SHP77 (cell line): Measurements from ENCODE around the gene SNX13.
"Not testable (repeated sequence)": the region's sequence is repeated elsewhere in the genome, so short reads cannot be mapped to it uniquely, and the experiment has no call there.

Experiments used
- DNase-seq, 2 experiments: peaks; one replicate each; lab custom pipeline; 2025; lab: John Stamatoyannopoulos, UW

Gene SNX13

DNA sequence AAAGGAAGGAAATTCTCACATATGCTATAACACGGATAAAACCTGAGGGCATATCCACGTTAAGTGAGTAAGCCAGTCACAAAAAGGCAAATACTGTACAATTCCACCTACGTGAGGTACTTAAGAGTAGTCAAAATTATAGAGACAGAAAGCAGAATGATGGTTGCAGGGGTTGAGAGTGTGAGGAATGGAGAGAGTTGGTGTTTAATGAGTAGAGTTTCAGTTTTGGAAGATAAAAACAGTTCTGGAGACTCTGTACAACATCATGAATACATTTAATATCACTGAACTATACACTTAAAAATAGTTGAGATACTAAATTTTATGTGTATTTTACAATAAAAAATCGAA is 95.1 kb downstream of the SNX13 start:
- DNase-seq = no peak

DNA sequence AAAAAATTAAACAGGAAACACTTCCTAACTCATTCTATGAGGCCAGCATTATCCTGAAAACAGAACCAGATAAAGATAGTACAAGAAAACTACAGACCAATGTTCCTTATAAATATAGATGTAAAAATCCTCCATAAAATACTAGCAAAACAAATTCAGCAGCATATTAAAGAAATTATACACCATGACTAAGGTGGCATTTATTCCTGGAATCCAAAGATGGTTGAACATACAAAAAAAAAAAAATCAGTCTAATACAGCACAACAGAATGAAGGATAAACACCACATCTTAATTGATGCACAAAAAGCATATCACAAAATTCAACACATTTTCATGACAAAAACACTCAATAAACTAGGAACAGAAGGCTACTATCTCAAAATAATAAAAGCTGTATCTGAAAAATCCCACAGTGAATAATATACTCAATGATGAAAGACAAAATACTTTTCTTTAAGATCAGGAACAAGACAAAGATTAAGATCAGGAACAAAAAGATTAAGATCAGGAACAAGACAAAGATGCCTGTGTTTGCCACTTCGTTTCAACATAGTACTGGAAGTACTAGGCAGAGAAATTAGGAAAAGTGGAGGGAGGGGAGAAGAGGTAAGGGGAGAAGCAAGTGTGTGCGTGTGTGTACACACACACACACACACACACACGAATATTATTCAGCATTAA is 95.6 kb downstream of the SNX13 start:
- DNase-seq = no peak

DNA sequence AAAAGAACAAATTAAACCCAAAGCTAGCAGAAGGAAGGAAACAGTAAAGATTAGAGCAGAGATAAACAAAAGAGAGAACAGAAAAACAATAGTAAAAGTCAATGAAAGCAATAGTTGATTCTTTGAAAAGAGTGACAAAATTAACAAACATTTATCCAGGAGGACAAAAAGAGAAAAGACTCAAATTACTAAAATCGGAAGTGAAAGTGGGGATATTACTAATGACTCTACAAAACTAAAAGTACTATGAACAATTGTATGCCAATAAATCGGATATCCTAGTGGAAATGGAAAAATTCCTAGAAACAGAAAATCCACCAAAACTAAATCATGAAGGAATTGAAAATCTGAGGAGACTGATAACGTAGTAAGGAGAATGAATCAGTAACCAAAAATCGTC is 96.3 kb downstream of the SNX13 start:
- no peak for DNase-seq

DNA sequence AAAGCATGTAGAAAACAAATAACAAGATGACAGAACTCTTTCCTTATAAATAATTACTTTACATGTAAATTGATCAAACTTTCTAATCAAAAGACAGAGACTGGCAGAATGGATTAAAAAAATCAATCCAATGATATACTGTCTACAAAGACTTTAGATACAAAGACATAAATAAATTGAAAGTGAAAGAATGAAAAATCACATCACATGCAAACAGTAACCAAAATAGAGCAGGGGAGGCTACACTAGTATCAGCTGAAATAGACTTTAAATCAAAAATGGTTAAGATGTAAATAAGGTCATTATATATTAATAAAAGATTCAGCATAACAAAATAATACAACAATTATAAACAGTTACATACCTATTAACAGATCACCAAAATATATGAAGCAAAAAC is 97.3 kb downstream of the SNX13 start:
- no peak for DNase-seq

DNA sequence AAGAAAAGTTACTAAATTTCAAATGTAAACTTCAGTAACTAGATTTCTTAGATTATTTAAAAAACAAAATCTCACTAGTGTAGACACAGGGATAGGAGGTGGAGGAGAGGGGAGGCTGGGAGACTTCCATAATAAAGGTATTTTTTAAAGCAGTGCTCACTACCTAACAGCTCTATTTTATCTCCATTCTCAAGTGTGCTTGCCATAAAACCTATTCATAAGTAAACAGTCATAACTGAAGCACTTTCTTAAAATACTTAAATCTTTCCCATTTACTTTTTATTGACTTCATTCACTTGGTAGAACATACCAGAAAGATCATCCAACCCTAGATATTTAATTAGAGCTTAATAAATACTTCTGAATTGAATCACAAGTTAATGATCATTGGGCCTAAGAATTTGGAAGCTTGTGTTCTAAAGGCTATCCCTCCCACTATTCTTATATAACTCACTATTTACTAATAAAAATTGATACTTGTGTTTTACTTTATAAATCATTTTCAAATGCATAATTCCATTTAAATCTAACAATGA is 107.4 kb downstream of the SNX13 start:
- no peak for DNase-seq

DNA sequence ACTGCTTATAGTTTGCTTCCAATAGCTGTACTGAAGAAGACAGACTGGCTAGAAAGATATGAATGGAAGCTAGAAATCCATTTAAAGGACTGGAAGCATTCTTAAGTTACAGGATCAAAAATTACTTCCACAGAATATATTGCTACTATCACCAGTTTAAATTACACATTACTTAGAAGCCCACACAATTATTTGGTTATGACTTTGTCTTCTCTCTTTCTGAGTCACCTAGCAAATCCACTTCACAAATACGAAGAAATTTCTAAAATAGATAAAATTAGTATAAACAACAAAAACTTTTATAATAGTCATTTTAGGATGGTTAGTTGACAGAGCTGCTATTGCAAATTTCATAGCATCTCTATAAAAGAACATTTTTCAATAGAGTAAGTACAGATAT is 108.1 kb downstream of the SNX13 start:
- no peak for DNase-seq

DNA sequence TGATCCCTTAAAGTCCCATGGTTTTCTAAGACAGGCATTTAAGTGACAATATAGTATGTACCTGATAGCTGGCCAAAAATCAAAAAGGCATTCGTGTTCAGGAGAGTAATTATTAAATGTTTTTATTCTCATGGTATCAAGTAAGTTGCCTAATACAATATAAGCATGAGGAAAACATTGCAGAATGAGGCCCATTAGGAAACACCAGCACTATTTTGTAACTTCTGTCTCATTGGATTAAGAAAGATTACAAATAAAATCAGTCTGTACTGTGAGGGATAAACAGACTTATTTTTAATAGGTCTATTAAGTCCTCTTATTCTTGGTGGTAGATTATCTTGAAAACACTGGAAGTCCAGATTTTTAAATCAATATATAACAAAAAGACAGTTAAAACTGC is 110.1 kb downstream of the SNX13 start:
- DNase-seq = no peak

DNA sequence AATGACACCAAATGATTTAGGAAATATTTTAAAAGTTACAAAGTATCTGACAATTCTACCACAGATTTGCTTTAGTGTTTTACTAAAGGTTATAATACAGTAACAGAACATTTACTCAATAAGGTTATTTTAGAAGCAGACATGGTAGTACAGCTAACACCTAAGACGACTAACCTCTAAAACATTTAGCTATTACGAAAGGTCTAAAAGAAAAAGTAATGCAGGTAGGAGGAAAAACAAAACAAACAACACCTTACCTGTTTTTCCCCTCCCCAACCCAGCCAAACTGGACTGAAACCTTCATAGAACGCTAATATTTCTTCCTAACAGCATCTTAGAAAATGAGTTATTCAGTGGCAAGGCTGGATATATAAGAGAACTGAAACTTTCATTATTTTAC is 111.3 kb downstream of the SNX13 start:
- DNase-seq = no peak

DNA sequence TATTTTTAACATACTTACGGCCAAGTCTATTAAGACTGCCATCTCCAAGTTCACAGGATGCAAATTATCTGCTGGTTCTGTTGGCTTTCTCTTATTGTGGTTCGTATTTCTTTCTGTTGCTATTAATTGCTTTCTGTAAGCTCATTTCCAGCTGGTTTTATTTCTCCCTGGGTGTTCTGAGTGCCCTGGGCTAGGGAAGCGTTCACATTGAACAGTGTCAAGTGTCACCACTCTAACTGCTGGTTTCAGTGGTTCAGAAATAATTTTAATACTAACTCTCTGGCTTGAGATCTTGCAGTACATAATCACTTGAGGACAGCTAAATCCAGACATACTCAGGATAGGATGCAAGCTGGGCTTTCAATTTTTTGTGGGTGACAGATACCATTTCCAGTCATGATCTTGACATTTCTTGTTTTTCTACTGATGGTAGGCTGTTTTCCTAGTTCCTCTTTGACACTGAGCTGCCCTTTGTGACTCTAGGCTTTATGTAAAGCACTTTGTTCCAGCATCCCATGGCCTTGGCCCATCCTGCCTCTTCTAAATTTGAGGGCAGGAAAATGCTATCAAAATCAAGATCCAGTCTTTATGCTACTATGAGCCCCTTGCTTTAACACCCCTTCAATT is 117.6 kb downstream of the SNX13 start:
- DNase-seq = no peak

DNA sequence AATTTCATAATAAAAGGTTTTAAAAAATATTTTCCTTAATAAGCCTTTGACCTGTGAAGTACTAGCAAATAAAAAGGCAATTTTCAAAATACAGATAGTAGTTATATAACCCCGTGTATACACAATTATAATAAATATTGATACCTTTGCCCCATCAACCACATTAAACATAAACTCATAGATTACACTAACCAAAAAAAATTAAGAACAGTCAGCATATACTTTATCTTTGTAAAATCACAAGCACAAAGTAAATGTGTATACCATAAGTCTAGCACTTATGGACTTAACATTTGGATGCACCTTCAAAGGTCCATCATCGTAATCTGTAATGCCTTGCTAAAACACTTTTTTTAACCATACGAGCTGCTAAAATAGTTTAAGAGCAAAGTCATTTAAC is 123.4 kb downstream of the SNX13 start:
- no peak for DNase-seq

DNA sequence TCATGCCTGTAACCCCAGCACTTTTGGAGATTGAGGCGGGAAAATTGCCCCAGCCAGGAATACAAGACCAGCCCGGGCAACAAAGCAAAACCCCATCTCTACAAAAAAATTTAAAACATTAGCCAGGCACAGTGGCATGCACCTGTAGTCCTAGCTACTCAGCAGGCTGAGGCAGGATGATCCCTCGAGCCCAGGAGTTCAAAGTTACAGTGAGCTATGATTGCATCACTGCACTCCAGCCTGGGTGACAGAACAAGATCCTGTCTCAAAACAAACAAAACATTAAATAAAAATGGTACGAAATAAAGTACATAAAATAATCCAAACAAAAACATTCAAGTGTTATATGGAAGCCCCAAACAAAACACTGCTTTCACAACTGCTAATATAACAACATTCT is 125.0 kb downstream of the SNX13 start:
- DNase-seq = no peak

DNA sequence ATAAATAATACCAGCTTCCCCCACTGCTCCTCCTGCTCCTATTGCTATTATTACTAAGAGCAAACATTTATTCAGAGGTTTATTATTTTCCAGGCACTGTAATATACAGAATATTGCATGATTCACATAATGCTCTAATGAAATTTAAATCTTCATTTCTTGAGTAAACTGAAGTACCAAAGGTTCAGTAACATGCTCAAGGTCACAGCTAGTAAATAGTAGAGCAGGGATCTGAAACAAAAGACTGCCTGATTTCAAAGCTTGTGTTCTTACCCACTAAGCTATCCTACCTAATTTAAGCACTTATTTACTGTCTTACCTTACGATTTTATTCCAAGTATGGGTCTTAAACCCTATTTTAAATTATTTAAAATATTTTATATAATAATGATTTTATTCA is 126.2 kb downstream of the SNX13 start:
- no peak for DNase-seq

DNA sequence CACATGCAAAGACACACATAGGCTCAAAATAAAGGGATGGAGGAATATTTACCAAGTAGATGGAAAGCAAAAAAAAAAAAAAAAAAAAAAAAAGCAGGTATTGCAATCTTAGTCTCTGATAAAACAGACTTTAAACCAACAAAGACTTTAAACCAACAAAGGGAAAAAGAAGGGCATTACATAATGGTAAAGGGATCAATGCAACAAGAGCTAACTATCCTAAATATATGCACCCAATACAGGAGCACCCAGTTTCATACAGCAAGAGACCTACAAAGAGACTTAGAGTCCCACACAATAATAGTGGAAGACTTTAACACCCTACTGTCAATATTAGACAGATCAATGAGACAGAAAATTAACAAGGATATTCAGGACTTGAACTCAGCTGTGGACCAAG is 131.1 kb downstream of the SNX13 start:
- DNase-seq = not testable (repeated sequence)

DNA sequence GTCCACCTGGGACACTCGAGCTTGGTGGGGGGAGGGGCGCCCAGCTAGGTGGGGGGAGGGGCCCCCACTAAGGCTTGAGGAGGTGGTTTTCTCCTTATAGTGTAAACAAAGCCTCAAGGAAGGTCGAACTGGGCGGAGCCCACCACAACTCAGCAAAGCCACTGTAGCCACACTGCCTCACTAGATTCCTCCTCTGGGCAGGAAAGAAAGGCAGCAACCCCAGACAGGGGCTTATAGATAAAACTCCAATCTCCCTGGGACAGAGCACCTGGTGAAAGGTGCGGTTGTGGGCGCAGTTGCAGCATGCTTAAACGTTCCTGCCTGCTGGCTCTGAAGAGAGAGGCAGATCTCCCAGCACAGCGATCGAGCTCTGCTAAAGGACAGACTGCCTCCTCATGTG is 133.1 kb downstream of the SNX13 start:
- no peak for DNase-seq

DNA sequence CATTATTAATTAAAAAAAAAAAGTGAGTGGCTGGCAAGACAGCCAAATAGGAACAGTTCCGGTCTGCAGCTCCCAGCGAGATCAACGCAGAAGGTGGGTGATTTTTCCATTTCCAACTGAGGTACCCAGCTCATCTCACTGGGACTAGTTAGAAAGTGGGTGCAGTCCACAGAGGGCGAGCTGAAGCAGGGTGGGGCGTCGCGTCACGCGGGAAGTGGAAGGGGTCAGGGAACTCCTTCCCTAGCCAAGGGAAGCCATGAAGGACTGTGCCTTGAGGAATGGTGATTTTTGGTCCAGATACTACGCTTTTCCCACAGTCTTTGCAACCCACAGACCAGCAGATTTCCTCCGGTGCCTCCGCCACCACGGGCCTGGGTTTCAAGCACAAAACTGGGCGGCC is 133.7 kb downstream of the SNX13 start:
- DNase-seq = no peak

DNA sequence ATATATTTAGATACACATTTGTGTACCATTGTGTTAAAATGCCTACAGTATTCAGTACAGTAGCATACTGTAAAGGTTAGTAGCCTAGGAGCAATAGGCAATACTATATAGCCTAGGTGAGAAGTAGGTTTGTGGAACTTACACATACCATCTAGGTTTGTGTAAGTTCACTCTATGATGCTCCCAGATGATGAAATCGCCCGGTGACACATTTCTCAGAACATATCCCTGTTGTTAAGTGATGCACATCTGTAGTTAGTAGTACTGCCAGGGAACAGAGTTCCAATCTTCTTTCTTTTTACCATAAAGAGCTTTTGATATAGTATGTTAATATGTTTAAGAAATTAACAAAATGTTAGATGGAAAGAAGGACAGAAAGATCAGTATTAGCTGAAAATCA is 138.2 kb downstream of the SNX13 start:
- DNase-seq = no peak

DNA sequence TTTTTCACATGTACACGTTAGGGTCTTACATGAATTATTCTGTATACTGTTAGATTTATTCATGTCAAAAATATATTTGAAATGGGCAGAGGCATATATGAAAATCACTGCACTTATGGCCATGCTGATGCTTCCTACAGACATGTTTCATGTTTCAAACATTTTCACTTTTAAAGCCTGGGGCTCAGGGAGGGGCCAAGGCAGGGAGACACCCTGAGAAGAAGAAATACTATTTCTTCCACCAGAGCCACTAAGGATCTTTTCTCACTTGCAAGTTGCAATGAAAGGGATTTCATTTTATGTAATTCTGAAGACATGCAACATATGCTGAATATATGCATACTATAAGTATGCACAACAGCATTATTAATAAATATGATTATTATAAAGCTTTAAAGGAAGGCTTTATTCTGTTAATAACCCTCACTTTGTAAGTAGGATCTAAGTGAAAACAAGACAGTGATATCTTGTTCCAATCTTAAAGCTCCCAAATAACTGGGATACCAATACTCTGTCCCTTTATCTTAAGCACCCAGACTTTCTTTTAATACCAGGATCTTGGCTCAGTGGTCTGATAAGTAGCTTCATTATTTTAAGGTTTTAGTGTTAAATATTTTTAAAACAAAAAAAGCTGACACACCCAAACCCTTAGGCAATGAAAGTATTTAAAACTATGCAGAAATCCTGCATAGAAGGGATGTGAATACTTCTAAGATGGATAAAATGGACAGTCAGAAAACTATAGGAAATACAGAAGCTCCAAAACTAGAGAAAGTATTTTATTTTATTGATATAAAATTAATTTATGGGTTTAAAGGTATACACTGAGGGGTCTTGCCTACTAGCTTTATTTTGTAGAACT is 148.0 kb downstream of the SNX13 start:
- DNase-seq = no peak

DNA sequence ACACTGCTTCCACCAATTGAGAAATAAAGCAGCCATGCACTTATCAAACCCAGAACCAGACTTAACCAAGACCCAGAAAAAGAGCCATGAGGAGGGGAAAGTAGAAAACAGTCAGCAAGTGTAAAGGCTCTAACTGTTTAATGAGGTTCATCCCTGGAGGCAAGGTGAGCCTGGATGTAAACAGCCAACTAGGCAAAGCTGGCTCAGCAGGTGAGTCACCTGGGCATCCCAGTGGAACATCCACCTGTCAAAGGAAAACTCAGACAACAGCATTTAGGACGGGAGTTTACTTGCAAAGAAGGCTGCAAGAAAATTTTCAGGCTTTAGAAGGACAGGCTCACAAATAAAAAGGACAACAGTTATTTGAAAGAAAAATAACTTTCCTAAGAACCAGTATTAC is 153.0 kb downstream of the SNX13 start:
- no peak for DNase-seq

DNA sequence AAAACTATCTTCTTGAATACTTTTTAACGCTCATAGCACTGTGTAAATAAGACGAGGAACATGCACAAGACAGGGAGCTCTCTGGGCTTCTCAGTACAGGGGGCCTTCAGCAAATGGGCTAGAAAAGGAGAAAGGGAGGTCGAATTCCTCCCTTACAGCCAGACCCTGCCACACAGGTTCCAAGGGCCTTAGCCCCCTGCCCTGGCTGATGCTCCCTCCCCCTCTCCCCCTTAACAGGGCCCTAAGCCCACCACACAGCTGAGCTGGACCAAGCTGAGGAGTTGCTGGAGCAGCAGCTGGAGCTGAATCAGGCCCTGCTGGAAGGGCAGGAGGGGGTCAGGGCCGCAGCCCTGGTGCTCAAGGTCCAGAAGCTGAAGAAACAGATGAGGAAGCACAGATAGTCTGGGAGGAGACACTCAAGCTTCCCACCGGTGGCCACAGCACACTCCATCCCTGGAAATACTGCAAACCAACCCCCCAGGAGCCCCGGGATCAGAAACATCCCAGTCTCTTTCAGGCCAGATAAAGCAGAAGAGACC is 153.9 kb downstream of the SNX13 start:
- DNase-seq = no peak

DNA sequence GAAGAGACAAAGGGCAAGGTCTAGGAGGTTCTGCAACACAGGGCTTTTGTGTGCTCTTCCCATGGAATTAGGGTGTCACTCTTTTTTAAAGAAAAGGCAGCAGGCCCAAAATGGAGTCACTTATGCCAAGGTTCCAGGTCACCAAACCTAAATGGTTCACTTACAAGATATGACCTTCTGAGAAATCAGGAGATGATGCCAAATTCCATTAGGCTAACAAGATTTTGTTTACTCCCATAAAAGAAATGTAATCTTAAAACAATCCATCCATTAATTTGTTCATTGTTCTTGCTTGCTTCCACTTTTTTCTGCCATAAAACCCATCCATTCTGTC is 158.1 kb downstream of the SNX13 start:
- no peak for DNase-seq

DNA sequence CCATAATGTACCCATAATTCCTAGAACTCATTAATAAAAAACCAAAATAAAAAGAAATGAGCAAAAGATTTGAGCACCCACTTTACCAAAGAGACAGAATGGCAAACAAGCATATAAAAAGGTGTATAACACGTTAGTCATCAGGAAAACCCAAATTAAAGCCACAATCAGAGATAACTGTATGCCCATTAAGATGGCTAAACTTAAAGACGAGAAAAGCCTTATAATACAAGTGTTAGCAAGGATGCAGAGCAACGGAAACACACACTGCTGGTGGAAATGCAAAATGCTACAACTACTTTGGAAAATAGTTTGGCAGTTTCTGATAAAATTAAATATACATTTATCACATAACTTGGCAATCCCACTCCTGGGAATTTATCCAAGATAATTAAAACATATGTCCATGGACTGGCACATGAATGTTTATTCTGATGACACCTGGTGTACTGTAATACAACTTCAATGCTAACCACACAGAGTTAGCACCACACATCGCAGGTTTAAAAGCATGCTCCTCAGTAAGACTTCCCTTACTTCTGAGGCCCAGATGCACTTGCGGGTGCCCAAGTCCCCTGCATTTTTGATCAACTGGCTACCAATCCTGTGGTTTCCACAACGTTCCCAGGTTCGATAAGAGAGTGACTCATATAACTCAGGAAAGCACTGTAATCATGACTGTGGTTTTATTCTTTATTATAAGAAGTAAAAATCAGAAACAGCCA is 158.6 kb downstream of the SNX13 start:
- DNase-seq = no peak

DNA sequence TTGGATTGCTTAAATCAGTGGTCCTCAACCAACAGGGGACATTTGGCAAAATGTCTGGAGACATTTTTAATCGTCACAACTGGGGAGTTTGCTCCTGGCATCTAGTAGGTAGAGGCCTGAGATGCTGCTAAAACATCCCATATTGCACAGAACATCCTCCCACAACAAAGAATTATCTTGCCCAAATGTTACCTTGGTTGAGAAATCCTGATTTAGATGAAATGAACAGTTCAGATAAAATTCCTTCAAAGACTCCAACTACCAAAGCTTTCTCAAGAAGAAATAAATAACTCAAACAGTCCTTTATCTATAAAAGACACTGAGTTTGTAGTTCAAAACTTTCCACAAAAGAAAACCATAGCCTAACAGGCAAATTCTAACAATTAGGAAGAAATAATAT is 160.9 kb downstream of the SNX13 start:
- no peak for DNase-seq
